HL-60 (cell line): Measurements from ENCODE around the gene GIPC3.

Experiments
- POLR2AphosphoS5 ChIP-seq: IDR thresholded peaks from 2 replicates; pipeline ENCODE4 v1.6.1; 2012; ENCODE audit warnings: low read depth
- TF ChIP-seq, protein P1 (sequence below): IDR thresholded peaks from one replicate; pipeline ENCODE4 v1.5.1; 2011; ENCODE audit warnings: low read length, control low read depth, inconsistent platforms; ENCODE audit not compliant: insufficient read depth

DNA sequence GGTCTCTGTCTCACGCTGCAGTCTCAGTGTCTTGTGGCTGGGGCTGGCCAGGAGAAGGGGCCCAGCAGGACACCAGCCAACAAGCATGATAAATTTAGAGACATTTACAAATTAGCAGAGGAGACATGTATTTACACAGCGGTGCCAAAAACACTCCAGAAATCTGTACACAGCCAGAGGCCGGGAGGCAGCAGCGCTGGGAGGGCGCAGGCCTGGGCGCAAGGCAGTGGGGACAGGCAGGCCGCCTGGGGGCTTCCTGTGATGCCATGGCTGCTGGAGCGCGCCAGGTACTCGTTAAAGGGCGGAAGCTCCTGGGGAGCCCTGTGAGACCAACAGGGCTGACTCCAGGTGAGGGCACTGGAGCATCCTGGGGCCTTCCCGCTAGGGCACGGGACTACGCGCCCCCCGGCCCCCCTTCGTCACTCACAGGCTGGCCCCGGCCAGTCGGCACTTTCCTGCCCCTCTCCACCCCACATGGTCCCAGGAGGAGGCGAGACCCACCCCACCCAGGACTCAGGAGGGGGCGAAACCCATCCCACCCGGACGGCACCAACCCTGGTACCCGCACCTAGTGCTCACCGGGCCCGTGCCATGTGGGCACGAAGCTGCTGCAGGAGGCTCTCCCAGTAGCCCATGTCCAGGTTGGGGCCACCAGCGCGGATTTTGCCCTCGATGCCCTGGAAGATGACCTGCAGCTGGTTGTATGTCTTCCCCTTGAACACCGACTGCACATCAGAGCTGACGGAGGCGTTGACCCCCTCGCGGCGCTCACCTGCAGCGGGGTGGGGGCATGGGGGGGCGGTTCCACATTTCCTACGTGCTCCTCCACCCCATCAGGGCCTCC is 28.8 kb downstream of the GIPC3 start:
- TF ChIP-seq, protein P1, sequence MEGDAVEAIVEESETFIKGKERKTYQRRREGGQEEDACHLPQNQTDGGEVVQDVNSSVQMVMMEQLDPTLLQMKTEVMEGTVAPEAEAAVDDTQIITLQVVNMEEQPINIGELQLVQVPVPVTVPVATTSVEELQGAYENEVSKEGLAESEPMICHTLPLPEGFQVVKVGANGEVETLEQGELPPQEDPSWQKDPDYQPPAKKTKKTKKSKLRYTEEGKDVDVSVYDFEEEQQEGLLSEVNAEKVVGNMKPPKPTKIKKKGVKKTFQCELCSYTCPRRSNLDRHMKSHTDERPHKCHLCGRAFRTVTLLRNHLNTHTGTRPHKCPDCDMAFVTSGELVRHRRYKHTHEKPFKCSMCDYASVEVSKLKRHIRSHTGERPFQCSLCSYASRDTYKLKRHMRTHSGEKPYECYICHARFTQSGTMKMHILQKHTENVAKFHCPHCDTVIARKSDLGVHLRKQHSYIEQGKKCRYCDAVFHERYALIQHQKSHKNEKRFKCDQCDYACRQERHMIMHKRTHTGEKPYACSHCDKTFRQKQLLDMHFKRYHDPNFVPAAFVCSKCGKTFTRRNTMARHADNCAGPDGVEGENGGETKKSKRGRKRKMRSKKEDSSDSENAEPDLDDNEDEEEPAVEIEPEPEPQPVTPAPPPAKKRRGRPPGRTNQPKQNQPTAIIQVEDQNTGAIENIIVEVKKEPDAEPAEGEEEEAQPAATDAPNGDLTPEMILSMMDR: no peak
- TF ChIP-seq POLR2AphosphoS5: no peak
